ENCODE measurements around the gene ENO4. TPM values are rescaled to one million over a fixed set of nuclear protein-coding genes. Genes with fewer than 3 reads are reported as not detected.

The ENO4 gene
- total RNA-seq, 1 donor from 2014 or later = not detected

- Histone ChIP-seq H3K36me3 (no peaks in the 10 kb centered on the region), H3K27ac (no peak overlapping the region), H3K27me3 (no peaks in the 10 kb centered on the region), H3K9me3 (no peaks in the 10 kb centered on the region), H3K4me1 (no peaks in the 10 kb centered on the region), H3K4me3 (no peak overlapping the region)
- DNase-seq (ENCODE audit: low spot score in 2 of 2) = no peak
- intact Hi-C loops (cut with DNase I) = no loop called here
- TF ChIP-seq CTCF (IDR thresholded peaks at IDR 0.05) = no peak
Observed at GRCh38 chr10:116811691-116812090, 37.6 kb upstream of the ENO4 start.

GRCh38 chr10:116815641-116816415 is 33.5 kb upstream of the ENO4 start:
- DNase-seq (ENCODE audit: low spot score in 2 of 2) = no peak
- H3K27ac ChIP-seq = no peak overlapping the region
- no peaks in the 10 kb centered on the region for H3K27me3 ChIP-seq
- intact Hi-C loops (cut with DNase I) = no loop called here
- H3K4me3 ChIP-seq = no peak overlapping the region
- no peak for TF ChIP-seq CTCF (IDR thresholded peaks at IDR 0.05)
- peaks cover 0 to 3% of the 10 kb centered on the region in 2 donors for H3K9me3 ChIP-seq
- no peaks in the 10 kb centered on the region for H3K36me3 ChIP-seq
- no peaks in the 10 kb centered on the region for H3K4me1 ChIP-seq

- H3K36me3 ChIP-seq = no peaks in the 10 kb centered on the region
- no peak overlapping the region for H3K4me3 ChIP-seq
- H3K4me1 ChIP-seq = no peaks in the 10 kb centered on the region
- intact Hi-C loops (cut with DNase I) = no loop called here
- H3K27ac ChIP-seq = no peak overlapping the region
- no peak for TF ChIP-seq CTCF (IDR thresholded peaks at IDR 0.05)
- no peaks in the 10 kb centered on the region for H3K27me3 ChIP-seq
- peaks cover 0 to 3% of the 10 kb centered on the region in 2 donors for H3K9me3 ChIP-seq
- no peak for DNase-seq (ENCODE audit: low spot score in 2 of 2)
Observed at GRCh38 chr10:116817178-116817577, 32.1 kb upstream of the ENO4 start.

DNA sequence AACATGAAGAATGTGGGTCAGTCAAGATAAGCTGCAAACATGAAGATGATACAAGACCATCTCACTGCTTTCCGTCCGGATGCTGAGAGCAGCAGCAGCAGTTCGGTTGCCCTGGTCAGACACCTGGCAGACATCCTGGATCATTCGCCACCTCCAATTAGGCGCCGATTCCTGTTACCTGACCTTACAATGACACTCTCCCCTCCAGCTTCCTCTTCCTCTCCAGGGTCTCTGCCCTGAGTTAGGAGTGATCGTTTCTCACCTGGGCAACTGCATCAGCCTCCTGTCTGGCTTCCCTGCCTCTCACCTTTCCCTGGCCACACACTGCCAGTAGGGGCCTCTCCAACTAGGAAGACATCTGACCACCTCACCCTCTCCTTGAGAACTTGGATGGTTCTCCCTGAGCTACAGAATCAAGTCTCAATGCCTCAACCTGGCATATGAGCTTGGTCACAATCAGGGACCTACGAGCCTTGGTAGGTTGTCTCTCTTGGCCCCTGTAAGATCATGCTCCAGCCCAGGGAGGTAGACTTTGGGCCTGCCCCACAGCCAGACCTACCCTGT is 31.4 kb upstream of the ENO4 start:
- peaks cover 0 to 3% of the 10 kb centered on the region in 2 donors for H3K9me3 ChIP-seq

GRCh38 chr10:116819999-116820677 is 29.2 kb upstream of the ENO4 start:
- no peaks in the 10 kb centered on the region for H3K27me3 ChIP-seq
- no peak for TF ChIP-seq CTCF (IDR thresholded peaks at IDR 0.05)
- intact Hi-C loops (cut with DNase I) = no loop called here

More for the DNA sequence above, 31.4 kb upstream of the ENO4 start:
- no peak for TF ChIP-seq CTCF (IDR thresholded peaks at IDR 0.05)
- Histone ChIP-seq H3K4me1 (no peaks in the 10 kb centered on the region), H3K36me3 (no peaks in the 10 kb centered on the region), H3K27ac (no peak overlapping the region), H3K27me3 (no peaks in the 10 kb centered on the region), H3K4me3 (no peak overlapping the region)
- DNase-seq (ENCODE audit: low spot score in 2 of 2) = no peak
- intact Hi-C loops (cut with DNase I) = no loop called here

More at GRCh38 chr10:116819999-116820677, 29.2 kb upstream of the ENO4 start:
- H3K9me3 ChIP-seq = peaks cover 0 to 3% of the 10 kb centered on the region in 2 donors
- no peak overlapping the region for H3K4me3 ChIP-seq
- no peak for DNase-seq (ENCODE audit: low spot score in 2 of 2)
- no peaks in the 10 kb centered on the region for H3K36me3 ChIP-seq
- no peak overlapping the region for H3K27ac ChIP-seq
- H3K4me1 ChIP-seq = no peaks in the 10 kb centered on the region
